Kidney epithelial cell (primary cell): ENCODE measurements around the gene KARS1. TPM values are rescaled to one million over a fixed set of nuclear protein-coding genes. Genes with fewer than 3 reads are reported as not detected.

Experiments
- DNase-seq: peaks from one replicate; pipeline ENCODE4 v3.0.0-alpha.2; 2010; ENCODE audit warnings: low read depth
- H3K27me3 ChIP-seq: 2 replicates; pipeline ENCODE4 v1.6.0; 2011; ENCODE audit warnings: low read length; ENCODE audit not compliant: control insufficient read depth, insufficient read depth
- H3K36me3 ChIP-seq: 2 replicates; pipeline ENCODE4 v1.5.1; 2011; ENCODE audit warnings: low read length; ENCODE audit not compliant: control insufficient read depth, insufficient read depth
- H3K4me3 ChIP-seq: 2 replicates; pipeline ENCODE4 v1.5.1; 2011; ENCODE audit warnings: low read depth, mild to moderate bottlenecking, control low read depth, low read length
- CTCF ChIP-seq: IDR thresholded peaks from 2 replicates; pipeline ENCODE4 v1.5.1; 2011; ENCODE audit warnings: mild to moderate bottlenecking, moderate library complexity, low read length, control low read depth, inconsistent platforms; ENCODE audit not compliant: insufficient read depth, poor library complexity, severe bottlenecking
- total RNA-seq: library from RNA; depleted of rRNA; stranded (reverse); fragments of >200 nt; gene quantifications from 2 replicates; pipeline ENCODE4 v1.2.3, GENCODE V29; 2015

KARS1 gene
- total RNA-seq, 1 donor from 2014 or later = 233 TPM

- Histone ChIP-seq H3K36me3 (no peaks in the 10 kb centered on the region), H3K4me3 (no peak overlapping the region), H3K27me3 (no peaks in the 10 kb centered on the region)
- no peak for TF ChIP-seq CTCF
- DNase-seq = no peak
These were observed 58.2 kb downstream of the KARS1 start for GRCh38 chr16:75589306-75589705.

- no peak overlapping the region for H3K4me3 ChIP-seq
- no peaks in the 10 kb centered on the region for H3K27me3 ChIP-seq
- no peaks in the 10 kb centered on the region for H3K36me3 ChIP-seq
- no peak for TF ChIP-seq CTCF
- DNase-seq = no peak
These were observed 58.7 kb downstream of the KARS1 start for GRCh38 chr16:75588716-75589115.

GRCh38 chr16:75584108-75584507 is 63.4 kb downstream of the KARS1 start:
- H3K27me3 ChIP-seq = no peaks in the 10 kb centered on the region
- no peak for DNase-seq
- no peak for TF ChIP-seq CTCF

GRCh38 chr16:75579281-75579834 is 68.1 kb downstream of the KARS1 start:
- no peak overlapping the region for H3K4me3 ChIP-seq
- H3K36me3 ChIP-seq = peaks cover 1% of the 10 kb centered on the region
- no peaks in the 10 kb centered on the region for H3K27me3 ChIP-seq
- DNase-seq = no peak
- TF ChIP-seq CTCF = no peak

More at GRCh38 chr16:75584108-75584507, 63.4 kb downstream of the KARS1 start:
- H3K36me3 ChIP-seq = no peaks in the 10 kb centered on the region
- H3K4me3 ChIP-seq = no peak overlapping the region

GRCh38 chr16:75578725-75579124 is 68.7 kb downstream of the KARS1 start:
- no peak for DNase-seq
- H3K36me3 ChIP-seq = peaks cover 1% of the 10 kb centered on the region
- no peaks in the 10 kb centered on the region for H3K27me3 ChIP-seq
- H3K4me3 ChIP-seq = no peak overlapping the region
- TF ChIP-seq CTCF = no peak

- Histone ChIP-seq H3K4me3 (no peak overlapping the region), H3K36me3 (peaks cover 1% of the 10 kb centered on the region), H3K27me3 (no peaks in the 10 kb centered on the region)
- no peak for DNase-seq
- no peak for TF ChIP-seq CTCF
These were observed 69.3 kb downstream of the KARS1 start for GRCh38 chr16:75578212-75578611.
